Measurements from ENCODE around the gene OR5A1. TPM values are rescaled to one million over a fixed set of nuclear protein-coding genes. Genes with fewer than 3 reads are reported as not detected.

Gene OR5A1
- total RNA-seq, 1 experiment from 2014 or later = not detected

DNA sequence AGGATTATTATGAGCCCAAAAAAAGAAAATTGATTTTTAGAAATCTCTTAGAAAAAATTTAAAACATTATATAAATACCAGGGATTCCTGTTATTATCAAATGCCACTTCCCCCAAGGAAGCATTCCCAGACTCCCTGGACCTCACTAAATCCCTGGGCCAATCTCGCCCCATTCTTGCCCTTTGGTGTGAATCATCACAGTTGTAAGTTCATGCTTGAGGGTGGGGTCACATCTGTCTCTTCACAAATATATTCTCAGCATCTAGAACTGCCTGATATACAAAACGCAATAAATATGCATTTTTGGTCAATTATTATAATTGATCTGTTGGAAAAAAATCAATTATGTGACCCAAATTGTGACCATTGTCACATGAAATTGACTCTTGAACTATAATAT is 12.2 kb downstream of the OR5A1 start:
- H3K27me3 ChIP-seq (ENCODE audit: insufficient read depth, low read depth) = peaks cover 14% of the 10 kb centered on the region
- no peaks in the 10 kb centered on the region for H3K9me2 ChIP-seq (ENCODE audit: insufficient read depth)
- H3F3A ChIP-seq (ENCODE audit: insufficient read depth, low read depth) = no peaks in the 10 kb centered on the region
- no peak overlapping the region for H2AFZ ChIP-seq
- no peak for DNase-seq
- H3K4me1 ChIP-seq (replicated peaks; ENCODE audit: insufficient read depth) = no peaks in the 10 kb centered on the region
- intact Hi-C loops (cut with micrococcal nuclease; ENCODE audit: unreplicated experiment) = no loop called here
- H3K9me3 ChIP-seq (ENCODE audit: insufficient read depth, low read depth) = no peaks in the 10 kb centered on the region
- TF ChIP-seq, protein P1, sequence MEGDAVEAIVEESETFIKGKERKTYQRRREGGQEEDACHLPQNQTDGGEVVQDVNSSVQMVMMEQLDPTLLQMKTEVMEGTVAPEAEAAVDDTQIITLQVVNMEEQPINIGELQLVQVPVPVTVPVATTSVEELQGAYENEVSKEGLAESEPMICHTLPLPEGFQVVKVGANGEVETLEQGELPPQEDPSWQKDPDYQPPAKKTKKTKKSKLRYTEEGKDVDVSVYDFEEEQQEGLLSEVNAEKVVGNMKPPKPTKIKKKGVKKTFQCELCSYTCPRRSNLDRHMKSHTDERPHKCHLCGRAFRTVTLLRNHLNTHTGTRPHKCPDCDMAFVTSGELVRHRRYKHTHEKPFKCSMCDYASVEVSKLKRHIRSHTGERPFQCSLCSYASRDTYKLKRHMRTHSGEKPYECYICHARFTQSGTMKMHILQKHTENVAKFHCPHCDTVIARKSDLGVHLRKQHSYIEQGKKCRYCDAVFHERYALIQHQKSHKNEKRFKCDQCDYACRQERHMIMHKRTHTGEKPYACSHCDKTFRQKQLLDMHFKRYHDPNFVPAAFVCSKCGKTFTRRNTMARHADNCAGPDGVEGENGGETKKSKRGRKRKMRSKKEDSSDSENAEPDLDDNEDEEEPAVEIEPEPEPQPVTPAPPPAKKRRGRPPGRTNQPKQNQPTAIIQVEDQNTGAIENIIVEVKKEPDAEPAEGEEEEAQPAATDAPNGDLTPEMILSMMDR (conservative IDR thresholded peaks at IDR 0.05) = no peak
- no peak for TF ChIP-seq EZH2 (IDR thresholded peaks at IDR 0.05; ENCODE audit: low read depth)
- no peak overlapping the region for H3K27ac ChIP-seq
- POLR2A ChIA-PET (ENCODE audit: unreplicated experiment) = no interaction called here
- H3K4me3 ChIP-seq = no peak overlapping the region
- no peaks in the 10 kb centered on the region for H4K20me1 ChIP-seq (ENCODE audit: insufficient read depth)
- no peak overlapping the region for H3K4me2 ChIP-seq
- no TSS peak for BruUV-seq (replicated peaks)
- no peaks in the 10 kb centered on the region for H3K36me3 ChIP-seq (ENCODE audit: low read depth)
- no peaks in the 10 kb centered on the region for H3K79me2 ChIP-seq (ENCODE audit: low read depth)
- CTCF ChIA-PET = no interaction called here

DNA sequence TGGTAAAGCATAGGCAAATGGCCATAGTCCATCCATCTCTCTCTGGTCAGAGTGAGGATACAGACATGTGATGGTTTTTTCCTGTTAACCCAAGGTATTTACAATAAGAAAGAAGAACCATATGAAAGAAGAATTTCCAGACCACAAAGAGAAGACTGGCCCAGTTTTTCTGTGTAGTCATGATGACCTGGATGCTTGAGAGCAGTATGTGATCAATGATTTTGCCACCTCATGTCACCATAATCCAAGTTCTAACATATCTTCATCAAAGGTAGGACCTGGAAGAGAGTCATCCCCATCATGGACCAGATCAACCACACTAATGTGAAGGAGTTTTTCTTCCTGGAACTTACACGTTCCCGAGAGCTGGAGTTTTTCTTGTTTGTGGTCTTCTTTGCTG is 20.4 kb downstream of the OR5A1 start, which contains the start of gene OR4D6:
OR4D6 (plus strand) TSS at position 301 of the 400 bp plus-strand sequence; CDS start at position 301, 0 bp downstream.
- Histone ChIP-seq H3K4me2 (no peak within 1 kb of the TSS), H4K20me1 (ENCODE audit: insufficient read depth) (no peaks in the 10 kb centered on the region), H3F3A (ENCODE audit: insufficient read depth, low read depth) (no peaks in the 10 kb centered on the region), H3K9me2 (ENCODE audit: insufficient read depth) (no peaks in the 10 kb centered on the region), H3K4me1 (replicated peaks; ENCODE audit: insufficient read depth) (no peaks in the 10 kb centered on the region), H2AFZ (no peak within 1 kb of the TSS), H3K4me3 (no peak within 1 kb of the TSS), H3K27ac (no peak within 1 kb of the TSS), H3K27me3 (ENCODE audit: insufficient read depth, low read depth) (peaks cover 56% of the 10 kb centered on the region), H3K36me3 (ENCODE audit: low read depth) (no peaks in the 10 kb centered on the region), H3K79me2 (ENCODE audit: low read depth) (no peaks in the 10 kb centered on the region), H3K9me3 (ENCODE audit: insufficient read depth, low read depth) (no peaks in the 10 kb centered on the region)
- no peak for DNase-seq
- ChIA-PET POLR2A (ENCODE audit: unreplicated experiment) (no interaction called here), CTCF (no interaction called here)
- no peak for TF ChIP-seq EZH2 (IDR thresholded peaks at IDR 0.05; ENCODE audit: low read depth)
- TF ChIP-seq, protein P1 (conservative IDR thresholded peaks at IDR 0.05) = no peak
- no TSS peak for BruUV-seq (replicated peaks)
- intact Hi-C loops (cut with micrococcal nuclease; ENCODE audit: unreplicated experiment) = no loop called here

DNA sequence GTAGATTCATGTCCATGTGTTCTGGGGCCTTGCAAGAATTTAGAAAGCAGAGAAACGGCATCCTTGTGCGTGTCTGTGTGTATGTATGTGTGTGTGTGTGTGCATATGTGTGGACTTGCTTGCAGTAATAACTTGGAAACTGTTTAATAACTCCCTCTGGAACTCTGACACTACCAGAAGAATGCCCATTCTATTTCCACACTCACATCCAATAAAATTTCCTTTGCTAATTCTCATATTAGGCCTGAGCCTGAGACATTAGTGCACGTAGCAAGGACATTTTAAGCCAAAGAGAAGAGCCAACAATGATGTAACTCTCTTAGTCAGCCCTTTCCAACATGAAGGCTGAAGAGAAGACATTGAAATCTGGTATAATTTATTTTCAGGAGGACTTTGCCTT is 23.6 kb downstream of the OR5A1 start:
- intact Hi-C loops (cut with micrococcal nuclease; ENCODE audit: unreplicated experiment) = no loop called here
- Histone ChIP-seq H2AFZ (no peak overlapping the region), H3K9me3 (ENCODE audit: insufficient read depth, low read depth) (no peaks in the 10 kb centered on the region), H3K4me2 (no peak overlapping the region), H3K27me3 (ENCODE audit: insufficient read depth, low read depth) (peaks cover 51% of the 10 kb centered on the region), H3K27ac (no peak overlapping the region), H3K4me1 (replicated peaks; ENCODE audit: insufficient read depth) (no peaks in the 10 kb centered on the region), H4K20me1 (ENCODE audit: insufficient read depth) (no peaks in the 10 kb centered on the region), H3K79me2 (ENCODE audit: low read depth) (no peaks in the 10 kb centered on the region), H3K36me3 (ENCODE audit: low read depth) (no peaks in the 10 kb centered on the region), H3K9me2 (ENCODE audit: insufficient read depth) (no peaks in the 10 kb centered on the region), H3F3A (ENCODE audit: insufficient read depth, low read depth) (no peaks in the 10 kb centered on the region), H3K4me3 (no peak overlapping the region)
- CTCF ChIA-PET = no interaction called here
- no TSS peak for BruUV-seq (replicated peaks)
- DNase-seq = no peak
- POLR2A ChIA-PET (ENCODE audit: unreplicated experiment) = no interaction called here
- TF ChIP-seq, protein P1 (conservative IDR thresholded peaks at IDR 0.05) = no peak
- TF ChIP-seq EZH2 (IDR thresholded peaks at IDR 0.05; ENCODE audit: low read depth) = no peak
